Activated T-helper 17 cell treated with anti-CD3 and anti-CD28 coated beads, Interleukin-2, amount 50 U/mL, for 72 hours (primary cell): ENCODE results near the gene S100A9. TPM values are rescaled to one million over a fixed set of nuclear protein-coding genes. Genes with fewer than 3 reads are reported as not detected.
"Not testable (repeated sequence)": the region's sequence is repeated elsewhere in the genome, so short reads cannot be mapped to it uniquely, and the experiment has no call there.

Source experiments
- ATAC-seq: fragments of 150-1000 bp; cut with Tn5 transposase; replicated peaks from 2 replicates; pipeline ENCODE4 v1.10.0; 2021; ENCODE audit warnings: mild to moderate bottlenecking, moderate library complexity
- H3K27ac Mint-ChIP-seq: one replicate; pipeline ENCODE4 v1.8.0; 2022; ENCODE audit warnings: mixed read lengths
- H3K27me3 Mint-ChIP-seq: one replicate; pipeline ENCODE4 v1.8.0; 2022; ENCODE audit warnings: mixed read lengths
- H3K36me3 Mint-ChIP-seq: one replicate; pipeline ENCODE4 v1.8.0; 2022; ENCODE audit warnings: low read depth, mild to moderate bottlenecking, mixed read lengths
- H3K4me1 Mint-ChIP-seq: one replicate; pipeline ENCODE4 v1.8.0; 2022; ENCODE audit warnings: mixed read lengths
- H3K4me3 Mint-ChIP-seq: one replicate; pipeline ENCODE4 v1.8.0; 2022; ENCODE audit warnings: mild to moderate bottlenecking, mixed read lengths
- H3K9me3 Mint-ChIP-seq: one replicate; pipeline ENCODE4 v1.8.0; 2022; ENCODE audit warnings: mixed read lengths
- total RNA-seq, 2 donors: library from RNA; stranded (reverse); gene quantifications; one replicate each; pipeline ENCODE4 v1.2.3, GENCODE V29; 2022

S100A9 gene
- total RNA-seq, 2 donors from 2014 or later = 0.66 TPM; not detected in 1

- Mint-ChIP-seq H3K27me3 (peaks cover 8% of the 10 kb centered on the region), H3K4me1 (peaks cover 43% of the 10 kb centered on the region), H3K36me3 (no peaks in the 10 kb centered on the region), H3K4me3 (peak overlapping the region; percentile 18), H3K9me3 (no peaks in the 10 kb centered on the region), H3K27ac (no peak overlapping the region)
- ATAC-seq = peak; percentile 32
Measured at GRCh38 chr1:153339802-153340201, 17.9 kb upstream of the S100A9 start.

DNA sequence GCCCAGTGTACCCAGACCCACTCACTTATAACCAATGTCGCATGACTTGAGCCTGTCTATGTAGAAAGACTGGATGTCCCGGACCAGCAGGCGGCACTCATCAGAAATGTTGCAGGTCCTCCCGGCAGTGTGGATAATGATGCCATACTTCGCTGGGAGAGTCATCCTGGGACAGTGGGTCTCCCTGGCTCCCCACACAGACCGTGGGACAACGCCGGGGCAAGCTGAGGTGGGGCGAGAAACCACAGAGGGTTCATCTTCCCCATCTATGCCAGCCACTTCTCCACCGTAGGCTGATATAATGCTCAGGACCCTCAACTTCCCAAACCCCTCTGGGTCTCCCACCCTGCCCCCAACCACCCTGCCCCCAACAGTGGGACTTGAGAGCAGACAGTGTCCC lies 17.3 kb upstream of the S100A9 start:
- H3K9me3 Mint-ChIP-seq = no peaks in the 10 kb centered on the region
- peaks cover 45% of the 10 kb centered on the region for H3K4me1 Mint-ChIP-seq
- no peak overlapping the region for H3K4me3 Mint-ChIP-seq
- H3K27ac Mint-ChIP-seq = no peak overlapping the region
- ATAC-seq = no peak
- peaks cover 8% of the 10 kb centered on the region for H3K27me3 Mint-ChIP-seq
- H3K36me3 Mint-ChIP-seq = no peaks in the 10 kb centered on the region

- H3K4me1 Mint-ChIP-seq = peaks cover 56% of the 10 kb centered on the region
- no peak for ATAC-seq
- H3K36me3 Mint-ChIP-seq = no peaks in the 10 kb centered on the region
Measured at GRCh38 chr1:153341431-153341934, 16.2 kb upstream of the S100A9 start.

DNA sequence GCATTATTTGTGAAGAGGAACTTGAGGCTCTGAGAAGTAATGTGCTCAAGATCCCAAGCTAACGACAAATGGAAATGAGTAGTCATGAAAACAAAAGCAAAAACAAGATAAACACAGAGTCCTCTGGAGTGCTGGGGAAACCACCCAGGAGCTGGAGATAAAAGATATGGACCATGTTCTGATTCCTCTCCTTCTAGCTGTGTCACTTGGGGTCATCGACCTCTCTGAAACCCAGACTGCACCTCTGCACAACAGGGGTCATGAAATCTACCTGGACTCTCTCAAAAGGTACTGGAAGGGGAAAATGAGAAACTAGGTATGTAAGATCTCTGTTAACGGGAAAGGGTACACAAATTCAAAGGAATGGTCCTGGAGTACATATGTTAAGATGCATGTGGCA lies 15.5 kb upstream of the S100A9 start:
- Mint-ChIP-seq H3K9me3 (no peaks in the 10 kb centered on the region), H3K4me3 (no peak overlapping the region), H3K27ac (peak overlapping the region; percentile 16), H3K4me1 (peaks cover 59% of the 10 kb centered on the region), H3K27me3 (peaks cover 17% of the 10 kb centered on the region), H3K36me3 (no peaks in the 10 kb centered on the region)
- no peak for ATAC-seq

More at GRCh38 chr1:153341431-153341934, 16.2 kb upstream of the S100A9 start:
- Mint-ChIP-seq H3K4me3 (no peak overlapping the region), H3K9me3 (no peaks in the 10 kb centered on the region), H3K27ac (no peak overlapping the region), H3K27me3 (peaks cover 13% of the 10 kb centered on the region)

DNA sequence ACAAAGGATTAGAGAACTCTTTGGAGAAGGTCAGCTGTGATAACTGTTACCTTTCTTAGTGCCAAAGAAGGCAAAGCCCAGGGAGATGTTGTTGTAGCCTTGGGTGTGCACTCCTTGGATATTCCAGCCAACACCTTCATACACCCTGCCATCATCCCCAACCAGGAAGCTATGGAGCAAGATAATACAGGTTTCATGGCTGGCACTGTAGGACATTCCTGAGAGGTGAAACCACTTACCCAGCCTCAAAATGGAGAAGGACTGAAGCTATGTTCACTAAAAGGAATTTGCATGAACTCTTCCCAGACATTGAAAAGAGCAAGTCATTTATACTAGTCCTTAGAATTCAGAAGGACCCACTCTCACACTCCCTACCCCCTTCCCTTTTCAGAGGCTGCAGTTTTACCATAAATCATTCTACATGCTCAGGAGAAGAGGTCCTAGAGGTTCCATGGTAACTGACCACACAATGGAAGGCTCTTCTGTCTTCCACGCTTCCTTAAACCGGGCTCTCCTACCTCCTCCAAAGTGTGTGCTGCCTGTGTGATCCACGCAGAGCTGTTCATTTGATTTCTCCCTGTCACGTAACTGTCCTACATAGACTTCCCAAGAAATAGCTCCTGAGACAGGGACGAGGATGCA lies 14.5 kb upstream of the S100A9 start:
- peak overlapping the region; percentile 3 for H3K4me3 Mint-ChIP-seq
- peaks cover 56% of the 10 kb centered on the region for H3K4me1 Mint-ChIP-seq
- H3K9me3 Mint-ChIP-seq = no peaks in the 10 kb centered on the region
- peaks cover 19% of the 10 kb centered on the region for H3K27me3 Mint-ChIP-seq
- no peaks in the 10 kb centered on the region for H3K36me3 Mint-ChIP-seq
- no peak for ATAC-seq
- H3K27ac Mint-ChIP-seq = peak overlapping the region; percentile 16

DNA sequence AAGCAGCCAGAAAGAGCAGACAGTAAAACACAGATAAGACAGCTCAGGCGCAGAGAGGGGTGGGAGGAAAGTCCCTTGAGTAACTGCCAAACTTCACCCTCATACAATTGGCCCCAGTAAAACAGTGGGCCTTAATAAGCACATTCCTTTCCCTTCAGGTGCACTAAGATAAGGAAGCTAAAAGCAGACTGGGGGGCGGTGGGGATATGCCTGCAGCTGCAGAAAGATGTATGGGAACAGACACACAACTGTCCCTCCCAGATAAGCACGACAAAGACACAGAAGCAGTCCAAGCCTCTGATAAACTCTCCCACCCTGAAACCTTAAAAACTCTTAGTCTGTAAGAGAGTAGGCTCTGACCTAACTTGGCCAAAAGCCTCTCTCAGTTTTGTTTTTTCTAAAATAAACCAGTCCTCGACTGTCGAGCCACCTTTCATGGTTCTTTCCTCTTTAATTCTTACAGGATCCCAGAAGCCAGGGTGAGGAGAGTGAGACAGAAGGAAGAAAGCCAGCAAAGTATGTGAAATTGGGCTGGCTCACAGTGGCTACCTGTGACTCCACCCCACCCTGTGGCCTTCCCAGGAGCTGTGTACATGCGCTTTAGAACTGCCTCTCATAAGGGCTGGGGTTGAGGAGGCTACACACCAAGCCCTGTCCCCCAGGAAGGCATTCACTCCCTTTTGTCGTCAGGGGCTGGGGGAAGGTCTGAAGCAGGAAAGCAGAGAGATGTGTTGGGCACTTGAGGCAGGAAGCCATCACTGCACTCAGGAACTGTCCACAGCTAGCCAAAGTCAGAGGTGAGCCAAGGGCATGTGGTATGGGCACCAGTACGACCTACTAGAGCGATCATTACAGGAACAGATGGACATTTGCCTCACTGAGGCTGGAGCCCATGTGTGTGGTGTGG lies 13.6 kb upstream of the S100A9 start:
- no peak for ATAC-seq
- H3K4me3 Mint-ChIP-seq = peak overlapping the region; percentile 3
- H3K4me1 Mint-ChIP-seq = peaks cover 48% of the 10 kb centered on the region
- no peaks in the 10 kb centered on the region for H3K9me3 Mint-ChIP-seq
- H3K27ac Mint-ChIP-seq = peak overlapping the region; percentile 14
- H3K27me3 Mint-ChIP-seq = peaks cover 22% of the 10 kb centered on the region
- H3K36me3 Mint-ChIP-seq = no peaks in the 10 kb centered on the region

GRCh38 chr1:153344718-153345025 lies 13.0 kb upstream of the S100A9 start:
- ATAC-seq = no peak
- Mint-ChIP-seq H3K27ac (peak overlapping the region; percentile 14), H3K4me3 (peak overlapping the region; percentile 3), H3K9me3 (no peaks in the 10 kb centered on the region), H3K36me3 (no peaks in the 10 kb centered on the region), H3K4me1 (peaks cover 48% of the 10 kb centered on the region), H3K27me3 (peaks cover 24% of the 10 kb centered on the region)

DNA sequence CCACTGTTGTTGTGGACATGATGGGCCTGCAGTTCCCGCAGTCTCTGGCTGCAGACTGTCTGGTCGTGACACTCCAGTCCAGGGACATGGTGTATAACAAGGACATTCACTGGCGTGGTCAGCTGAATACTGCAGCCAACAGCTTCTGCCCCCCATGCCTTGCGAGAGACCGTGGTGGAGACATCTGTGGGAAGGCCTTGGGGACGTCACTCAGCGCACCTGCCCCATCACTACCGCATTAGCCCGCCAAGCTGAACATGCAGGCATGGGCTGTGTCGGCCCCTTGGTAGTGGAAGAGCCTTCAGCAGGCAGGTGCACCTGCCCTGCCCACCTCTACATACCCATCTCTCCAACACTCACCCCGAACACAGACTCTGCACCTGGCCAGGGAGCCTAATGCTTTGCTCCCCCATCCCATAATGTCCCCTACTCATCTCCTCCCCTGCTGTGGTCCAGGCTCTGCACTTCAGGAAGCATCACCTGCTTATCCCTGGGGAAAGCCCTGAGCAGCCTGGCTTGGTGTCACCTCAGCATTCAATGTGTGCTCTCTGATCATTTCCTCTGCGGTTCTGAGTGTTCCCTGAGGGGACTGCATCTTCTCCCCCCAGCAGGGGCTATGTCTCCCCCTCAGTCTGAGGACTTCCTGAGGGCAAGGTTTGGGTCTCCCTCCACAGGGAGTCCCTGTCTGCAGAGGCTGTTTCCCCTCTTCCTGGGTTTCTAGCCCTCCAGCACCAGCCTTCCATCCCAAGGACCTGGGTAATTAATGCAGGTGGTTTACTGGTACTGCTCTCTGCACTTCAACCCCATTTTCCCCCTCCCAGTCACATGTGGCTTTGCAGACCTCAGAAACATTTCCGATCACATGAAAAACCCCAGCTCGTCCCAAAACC lies 12.2 kb upstream of the S100A9 start:
- no peaks in the 10 kb centered on the region for H3K36me3 Mint-ChIP-seq
- H3K4me1 Mint-ChIP-seq = peaks cover 43% of the 10 kb centered on the region

GRCh38 chr1:153346077-153346723 lies 11.5 kb upstream of the S100A9 start:
- Mint-ChIP-seq H3K9me3 (no peaks in the 10 kb centered on the region), H3K36me3 (no peaks in the 10 kb centered on the region), H3K27ac (peak overlapping the region; percentile 54), H3K4me3 (peak overlapping the region; percentile 58), H3K4me1 (peaks cover 39% of the 10 kb centered on the region), H3K27me3 (peaks cover 23% of the 10 kb centered on the region)
- ATAC-seq = no peak

More for the DNA sequence above, 12.2 kb upstream of the S100A9 start:
- Mint-ChIP-seq H3K9me3 (no peaks in the 10 kb centered on the region), H3K27me3 (peaks cover 27% of the 10 kb centered on the region), H3K4me3 (peak overlapping the region; percentile 58), H3K27ac (peak overlapping the region; percentile 54)
- ATAC-seq = peak; percentile 50

- H3K9me3 Mint-ChIP-seq, H3K27ac Mint-ChIP-seq, ATAC-seq, H3K36me3 Mint-ChIP-seq, H3K4me3 Mint-ChIP-seq: not testable (repeated sequence)
- peaks cover 23% of the 10 kb centered on the region for H3K27me3 Mint-ChIP-seq
- H3K4me1 Mint-ChIP-seq = peaks cover 39% of the 10 kb centered on the region
Measured at GRCh38 chr1:153347049-153347448, 10.6 kb upstream of the S100A9 start.

- Mint-ChIP-seq H3K4me1 (peaks cover 31% of the 10 kb centered on the region), H3K27ac (no peak overlapping the region), H3K9me3 (no peaks in the 10 kb centered on the region), H3K27me3 (peaks cover 23% of the 10 kb centered on the region), H3K36me3 (no peaks in the 10 kb centered on the region), H3K4me3 (no peak overlapping the region)
- ATAC-seq = no peak
Measured at GRCh38 chr1:153347856-153348255, 9.8 kb upstream of the S100A9 start.

DNA sequence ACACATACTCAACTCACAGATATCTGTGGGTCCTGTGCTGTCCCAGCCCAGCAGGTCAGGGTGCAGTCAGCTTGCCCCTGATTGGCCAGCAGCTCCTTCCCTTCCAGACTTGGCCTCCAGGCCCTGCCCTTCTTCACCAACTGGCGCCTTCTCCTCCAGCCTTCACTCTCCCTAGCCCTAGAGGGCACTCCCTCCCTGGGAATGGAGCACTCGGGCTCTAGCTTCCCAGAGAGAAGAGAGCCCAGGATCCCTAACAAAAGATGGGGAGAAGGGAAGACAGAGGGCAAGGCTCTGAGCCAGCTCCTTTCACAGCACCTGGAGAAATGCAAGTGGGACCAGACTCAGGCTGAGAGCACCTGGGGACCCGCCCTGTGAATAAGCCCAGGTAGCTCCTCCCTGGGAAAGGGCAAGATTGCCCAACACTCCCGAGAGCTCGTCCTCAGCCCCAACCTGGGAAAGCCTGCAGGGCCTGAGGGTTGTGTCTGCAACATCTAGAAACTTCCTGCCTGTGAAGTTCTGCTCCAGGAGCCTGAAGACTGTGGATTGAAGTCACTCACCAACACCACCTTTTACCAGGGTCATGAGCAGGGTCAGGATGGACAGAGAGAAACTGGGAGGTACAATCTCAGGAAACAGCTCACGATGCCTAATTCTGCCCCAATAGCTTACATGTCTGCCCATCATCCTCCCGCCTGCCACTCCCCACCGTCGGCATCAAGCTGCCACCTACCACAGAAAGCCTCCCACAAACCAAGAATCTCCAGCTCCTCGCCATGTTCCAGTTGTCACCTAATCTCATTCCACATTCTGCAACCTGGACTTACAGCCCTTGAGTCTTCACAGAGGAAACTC lies 8.9 kb upstream of the S100A9 start, which contains the start of gene PGLYRP4:
Gene PGLYRP4, minus strand, starts transcription at position 331 of the 852 bp plus-strand sequence. CDS start 909 bp downstream, outside the sequence.
- H3K9me3 Mint-ChIP-seq = no peaks in the 10 kb centered on the region
- H3K4me3 Mint-ChIP-seq = no peak within 1 kb of the TSS
- ATAC-seq = no peak
- no peak within 1 kb of the TSS for H3K27ac Mint-ChIP-seq
- peaks cover 26% of the 10 kb centered on the region for H3K4me1 Mint-ChIP-seq
- no peaks in the 10 kb centered on the region for H3K36me3 Mint-ChIP-seq
- peaks cover 23% of the 10 kb centered on the region for H3K27me3 Mint-ChIP-seq
